Skeletal muscle tissue (tissue), 4 donors: Measurements from ENCODE around the gene SURF4. TPM values are rescaled to one million over a fixed set of nuclear protein-coding genes. Genes with fewer than 3 reads are reported as not detected.

Experiments used
- H3K27ac ChIP-seq: one replicate; pipeline ENCODE4 v1.7.0; 2013; ENCODE audit warnings: mild to moderate bottlenecking, low read depth, low read length, inconsistent platforms
- H3K27me3 ChIP-seq, 3 donors: one replicate each; pipeline ENCODE4 v1.7.0; 2013; ENCODE audit warnings: low read length in 3 of 3; ENCODE audit not compliant: control insufficient read depth in 3 of 3, insufficient read depth in 3 of 3
- H3K36me3 ChIP-seq, 3 donors: one replicate each; pipeline ENCODE4 v1.7.0; 2013; ENCODE audit warnings: low read length in 3 of 3; ENCODE audit not compliant: control insufficient read depth in 3 of 3, insufficient read depth in 3 of 3
- H3K4me1 ChIP-seq, 3 donors: one replicate each; pipeline ENCODE4 v1.7.0; 2013; ENCODE audit warnings: low read length in 3 of 3, mild to moderate bottlenecking in 3 of 3; ENCODE audit not compliant: control insufficient read depth in 3 of 3, insufficient read depth in 3 of 3
- H3K4me3 ChIP-seq, 3 donors: one replicate each; pipeline ENCODE4 v1.7.0; 2013; ENCODE audit warnings: low read length in 3 of 3
- H3K9ac ChIP-seq, 3 donors: one replicate each; pipeline ENCODE4 v1.7.0; 2013; ENCODE audit warnings: low read length in 3 of 3, mild to moderate bottlenecking in 3 of 3, moderate library complexity in 2 of 3, low read depth in 1 of 3
- H3K9me3 ChIP-seq, 3 donors: one replicate each; pipeline ENCODE4 v1.7.0; 2013; ENCODE audit warnings: low read length in 3 of 3; ENCODE audit not compliant: control insufficient read depth in 3 of 3
- total RNA-seq: library from RNA; depleted of rRNA; stranded (reverse); fragments of >200 nt; gene quantifications from one replicate; pipeline ENCODE4 v1.2.3, GENCODE V29; 2014
- donor health status: Osteomylitis.

SURF4 gene
- total RNA-seq, 1 donor from 2014 or later, result 166 TPM

DNA sequence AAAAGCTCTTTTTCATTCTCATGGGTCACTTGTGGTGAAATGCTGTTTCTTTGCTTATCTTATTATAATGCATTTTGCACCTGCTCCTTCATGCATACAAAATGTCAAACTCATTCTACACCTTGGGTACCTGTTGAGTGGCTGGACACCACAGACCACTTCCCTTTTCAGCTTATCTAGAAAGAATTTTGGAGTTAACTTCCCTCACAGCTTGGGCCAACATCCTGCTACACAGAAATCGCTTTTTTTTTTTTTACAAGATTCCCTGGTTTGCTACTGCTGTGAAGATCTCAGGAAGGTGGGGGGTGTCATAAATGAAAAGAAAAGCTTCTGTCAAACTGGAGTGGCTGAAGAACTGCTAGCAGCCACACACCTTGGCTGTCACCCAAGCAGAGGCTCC, 39.3 kb upstream of the SURF4 start:
- peaks cover 37 to 46% (median 45%) of the 10 kb centered on the region in 3 donors for H3K36me3 ChIP-seq
- H3K27me3 ChIP-seq, result no peaks in the 10 kb centered on the region
- H3K4me3 ChIP-seq, result no peak overlapping the region
- H3K9ac ChIP-seq, result no peak overlapping the region
- peaks cover 19 to 29% (median 21%) of the 10 kb centered on the region in 3 donors for H3K4me1 ChIP-seq
- no peaks in the 10 kb centered on the region for H3K9me3 ChIP-seq
- H3K27ac ChIP-seq, result no peak overlapping the region

GRCh38 chr9:133408042-133408441, 32.2 kb upstream of the SURF4 start:
- H3K4me3 ChIP-seq, result no peak overlapping the region
- no peaks in the 10 kb centered on the region for H3K27me3 ChIP-seq
- peaks cover 42 to 53% (median 53%) of the 10 kb centered on the region in 3 donors for H3K36me3 ChIP-seq
- peaks cover 19 to 33% (median 21%) of the 10 kb centered on the region in 3 donors for H3K4me1 ChIP-seq
- no peak overlapping the region for H3K27ac ChIP-seq
- H3K9ac ChIP-seq, result no peak overlapping the region
- no peaks in the 10 kb centered on the region for H3K9me3 ChIP-seq

DNA sequence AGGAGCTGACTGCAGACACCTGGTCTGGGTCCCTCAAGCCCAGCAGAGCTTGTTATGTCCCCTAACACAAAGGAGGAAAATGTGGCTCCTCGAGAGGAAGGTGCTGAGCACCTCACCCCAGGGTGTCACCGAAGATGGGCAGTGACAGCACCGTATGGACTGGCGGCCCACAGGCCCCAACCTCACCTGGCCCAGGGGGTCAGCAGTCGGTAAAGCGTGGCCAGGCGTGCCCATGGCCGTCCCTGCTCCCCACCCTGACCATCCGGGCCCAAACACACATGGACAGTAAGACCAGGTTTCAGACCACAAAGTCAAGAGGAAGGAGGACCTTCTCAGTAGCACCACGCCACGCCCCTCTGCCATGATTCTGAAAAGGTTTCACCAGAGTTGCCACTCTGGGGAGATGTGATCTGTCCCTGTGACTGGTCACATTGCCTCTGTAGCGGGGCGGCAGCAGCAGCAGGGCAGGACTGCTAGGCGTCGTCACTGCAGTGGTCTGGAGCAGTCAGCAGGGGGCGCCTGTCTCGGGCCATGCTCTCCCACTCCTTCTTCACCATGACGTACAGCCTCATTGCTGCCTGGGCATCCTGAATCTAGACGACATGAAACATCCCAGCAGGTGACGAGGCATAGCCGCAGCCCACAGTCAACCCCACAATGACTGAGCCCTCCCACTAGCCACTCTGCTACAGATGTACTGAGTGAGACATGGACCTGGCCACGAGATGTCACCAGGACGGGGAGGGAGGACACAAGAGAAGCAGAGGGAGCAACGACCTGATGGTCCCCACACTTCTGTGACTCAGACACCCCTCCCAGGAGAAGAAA, 30.8 kb upstream of the SURF4 start:
- Histone ChIP-seq H3K27ac (peak overlapping the region; percentile 74), H3K9me3 (no peaks in the 10 kb centered on the region), H3K4me1 (peaks cover 19 to 33% (median 21%) of the 10 kb centered on the region in 3 donors), H3K9ac (peak overlapping the region in 2 of 3 donors; percentile 23 to 33), H3K36me3 (peaks cover 37 to 45% (median 44%) of the 10 kb centered on the region in 3 donors), H3K4me3 (no peak overlapping the region), H3K27me3 (no peaks in the 10 kb centered on the region)

- H3K4me3 ChIP-seq, result no peak overlapping the region
- H3K9ac ChIP-seq, result peak overlapping the region in 1 of 3 donors; percentile 16
- H3K36me3 ChIP-seq, result peaks cover 30 to 41% (median 36%) of the 10 kb centered on the region in 3 donors
- H3K27me3 ChIP-seq, result no peaks in the 10 kb centered on the region
- no peaks in the 10 kb centered on the region for H3K9me3 ChIP-seq
- H3K4me1 ChIP-seq, result peaks cover 19 to 33% (median 21%) of the 10 kb centered on the region in 3 donors
- peak overlapping the region; percentile 74 for H3K27ac ChIP-seq
Observed at GRCh38 chr9:133405508-133406438, 29.9 kb upstream of the SURF4 start.

DNA sequence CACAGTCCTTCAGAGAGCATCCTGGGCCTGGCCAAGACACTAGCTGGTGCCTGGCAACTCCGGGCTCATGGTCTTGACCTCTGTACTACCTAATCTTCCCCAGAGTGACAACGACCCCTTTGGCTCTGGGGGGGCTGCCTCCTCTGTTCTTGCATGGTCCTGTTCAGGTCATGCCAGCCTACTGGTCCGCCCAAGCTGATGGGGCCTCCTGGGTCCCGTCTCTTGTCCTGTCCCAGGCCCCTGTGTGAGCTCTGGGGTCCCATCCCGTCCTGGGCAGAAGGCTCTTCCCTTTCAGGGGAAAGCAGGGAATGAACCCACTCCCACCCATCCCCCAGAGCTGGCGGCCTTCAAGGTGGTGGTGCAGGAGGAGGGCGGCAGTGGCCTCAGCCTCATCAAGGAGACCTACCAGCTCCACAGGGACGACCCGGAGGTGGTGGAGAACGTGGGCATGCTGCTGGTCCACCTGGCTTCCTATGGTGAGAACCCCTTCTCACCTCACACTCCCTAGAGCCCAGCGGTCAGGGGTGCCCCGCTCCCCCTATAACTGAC, 28.7 kb upstream of the SURF4 start:
- H3K36me3 ChIP-seq, result peaks cover 24 to 35% (median 24%) of the 10 kb centered on the region in 3 donors
- H3K4me3 ChIP-seq, result no peak overlapping the region
- H3K9me3 ChIP-seq, result no peaks in the 10 kb centered on the region
- no peak overlapping the region for H3K9ac ChIP-seq
- H3K27me3 ChIP-seq, result no peaks in the 10 kb centered on the region
- H3K4me1 ChIP-seq, result peaks cover 19 to 33% (median 21%) of the 10 kb centered on the region in 3 donors
- H3K27ac ChIP-seq, result no peak overlapping the region

- Histone ChIP-seq H3K36me3 (peaks cover 24 to 34% (median 24%) of the 10 kb centered on the region in 3 donors), H3K27ac (no peak overlapping the region), H3K4me3 (no peak overlapping the region), H3K27me3 (no peaks in the 10 kb centered on the region), H3K4me1 (peaks cover 19 to 33% (median 21%) of the 10 kb centered on the region in 3 donors), H3K9me3 (no peaks in the 10 kb centered on the region), H3K9ac (no peak overlapping the region)
Observed at GRCh38 chr9:133403766-133404453, 28.1 kb upstream of the SURF4 start.

DNA sequence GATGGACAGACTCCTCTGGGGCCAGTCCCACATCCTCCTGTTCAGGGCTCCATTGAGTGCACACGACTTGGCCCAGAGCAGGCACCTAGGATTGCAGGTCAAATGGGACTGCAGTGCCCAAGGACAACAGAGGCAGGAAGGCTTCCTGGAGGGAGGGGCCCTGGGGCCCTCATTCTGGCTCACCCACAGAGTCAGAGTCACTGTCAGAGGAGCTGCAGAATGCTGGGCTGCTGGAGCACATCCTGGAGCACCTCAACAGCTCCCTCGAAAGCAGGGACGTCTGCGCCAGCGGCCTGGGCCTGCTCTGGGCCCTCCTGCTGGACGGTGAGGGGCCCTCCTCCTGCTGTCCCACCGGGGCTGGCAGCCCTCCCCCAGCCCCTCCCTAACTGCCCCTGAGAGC, 26.8 kb upstream of the SURF4 start:
- H3K9ac ChIP-seq, result no peak overlapping the region
- peaks cover 19 to 33% (median 21%) of the 10 kb centered on the region in 3 donors for H3K4me1 ChIP-seq
- no peak overlapping the region for H3K4me3 ChIP-seq
- peaks cover 18 to 27% (median 20%) of the 10 kb centered on the region in 3 donors for H3K36me3 ChIP-seq
- no peak overlapping the region for H3K27ac ChIP-seq
- H3K27me3 ChIP-seq, result peaks cover 0 to 4% (median 3%) of the 10 kb centered on the region in 3 donors
- no peaks in the 10 kb centered on the region for H3K9me3 ChIP-seq

GRCh38 chr9:133401588-133401987, 25.7 kb upstream of the SURF4 start:
- peaks cover 10 to 16% (median 12%) of the 10 kb centered on the region in 3 donors for H3K36me3 ChIP-seq
- H3K9me3 ChIP-seq, result no peaks in the 10 kb centered on the region
- H3K4me1 ChIP-seq, result peaks cover 17 to 25% (median 17%) of the 10 kb centered on the region in 3 donors
- no peak overlapping the region for H3K9ac ChIP-seq
- no peak overlapping the region for H3K4me3 ChIP-seq
- H3K27ac ChIP-seq, result no peak overlapping the region
- H3K27me3 ChIP-seq, result peaks cover 0 to 14% (median 13%) of the 10 kb centered on the region in 3 donors

GRCh38 chr9:133400292-133400691, 24.4 kb upstream of the SURF4 start:
- peaks cover 7 to 13% (median 10%) of the 10 kb centered on the region in 3 donors for H3K36me3 ChIP-seq
- H3K9me3 ChIP-seq, result no peaks in the 10 kb centered on the region
- no peak overlapping the region for H3K9ac ChIP-seq
- H3K27ac ChIP-seq, result no peak overlapping the region
- no peak overlapping the region for H3K4me3 ChIP-seq
- peaks cover 5 to 12% (median 5%) of the 10 kb centered on the region in 3 donors for H3K4me1 ChIP-seq
- peaks cover 4 to 20% (median 18%) of the 10 kb centered on the region in 3 donors for H3K27me3 ChIP-seq
